ENCODE results near the gene NKD2.

NKD2 gene

DNA sequence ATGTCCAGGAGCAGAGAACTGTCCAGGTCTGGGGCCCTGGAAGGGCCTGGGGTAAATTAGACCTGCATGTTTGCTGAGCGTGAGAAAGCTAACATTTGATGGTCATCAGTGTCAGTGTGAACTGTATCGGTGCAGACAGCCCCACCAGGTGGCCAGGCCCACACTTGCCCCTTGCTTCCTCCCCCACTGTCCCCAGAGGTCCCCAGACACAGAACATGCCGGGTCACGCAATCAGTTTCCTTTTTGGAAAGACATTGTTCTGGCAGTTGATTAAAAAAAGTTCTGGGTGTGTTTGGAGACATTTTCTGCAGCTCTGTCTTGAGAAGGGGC lies 1.5 kb downstream of the NKD2 start:
- DNase-seq (ENCODE audit: low read depth) = peak; percentile 75
- TF ChIP-seq, protein P1, sequence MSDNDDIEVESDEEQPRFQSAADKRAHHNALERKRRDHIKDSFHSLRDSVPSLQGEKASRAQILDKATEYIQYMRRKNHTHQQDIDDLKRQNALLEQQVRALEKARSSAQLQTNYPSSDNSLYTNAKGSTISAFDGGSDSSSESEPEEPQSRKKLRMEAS (IDR thresholded peaks at IDR 0.05; ENCODE audit: low read depth, low read length) = peak; percentile 70
- TF ChIP-seq, protein P2, sequence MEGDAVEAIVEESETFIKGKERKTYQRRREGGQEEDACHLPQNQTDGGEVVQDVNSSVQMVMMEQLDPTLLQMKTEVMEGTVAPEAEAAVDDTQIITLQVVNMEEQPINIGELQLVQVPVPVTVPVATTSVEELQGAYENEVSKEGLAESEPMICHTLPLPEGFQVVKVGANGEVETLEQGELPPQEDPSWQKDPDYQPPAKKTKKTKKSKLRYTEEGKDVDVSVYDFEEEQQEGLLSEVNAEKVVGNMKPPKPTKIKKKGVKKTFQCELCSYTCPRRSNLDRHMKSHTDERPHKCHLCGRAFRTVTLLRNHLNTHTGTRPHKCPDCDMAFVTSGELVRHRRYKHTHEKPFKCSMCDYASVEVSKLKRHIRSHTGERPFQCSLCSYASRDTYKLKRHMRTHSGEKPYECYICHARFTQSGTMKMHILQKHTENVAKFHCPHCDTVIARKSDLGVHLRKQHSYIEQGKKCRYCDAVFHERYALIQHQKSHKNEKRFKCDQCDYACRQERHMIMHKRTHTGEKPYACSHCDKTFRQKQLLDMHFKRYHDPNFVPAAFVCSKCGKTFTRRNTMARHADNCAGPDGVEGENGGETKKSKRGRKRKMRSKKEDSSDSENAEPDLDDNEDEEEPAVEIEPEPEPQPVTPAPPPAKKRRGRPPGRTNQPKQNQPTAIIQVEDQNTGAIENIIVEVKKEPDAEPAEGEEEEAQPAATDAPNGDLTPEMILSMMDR (IDR thresholded peaks at IDR 0.05; ENCODE audit: low read depth, low read length) = peak; percentile 44
- TF ChIP-seq MYC (IDR thresholded peaks at IDR 0.05; ENCODE audit: low read depth, low read length) = peak; percentile 77; the same call in 1 of the 2 replicates
- no peak for TF ChIP-seq POLR2A (IDR thresholded peaks at IDR 0.05; ENCODE audit: extremely low read depth, insufficient read length)
- peak overlapping the region; percentile 55 for H3K4me3 ChIP-seq (ENCODE audit: low read depth, low read length)

DNA sequence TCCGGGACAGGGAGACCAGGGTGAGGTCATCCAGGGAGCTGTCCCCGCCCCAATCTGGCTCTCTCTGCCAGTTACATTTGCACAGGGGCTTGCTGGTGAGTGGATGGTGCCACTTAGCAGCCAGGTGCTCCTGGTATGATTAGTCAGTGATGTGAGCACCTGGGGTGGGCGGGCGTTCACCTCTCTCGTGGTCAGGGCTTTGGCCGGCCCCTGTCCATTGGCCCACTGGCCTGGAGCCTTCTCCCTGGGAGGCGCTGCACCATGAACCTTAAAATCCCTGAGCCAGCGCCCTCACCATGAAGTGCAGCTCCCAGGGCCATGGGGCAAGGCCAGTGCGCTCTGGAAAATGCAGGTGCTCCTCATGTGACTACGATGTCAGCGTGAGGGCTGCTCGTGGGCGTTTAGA lies 2.0 kb downstream of the NKD2 start:
- peak overlapping the region; percentile 55 for H3K4me3 ChIP-seq (ENCODE audit: low read depth, low read length)
- TF ChIP-seq, protein P1 (IDR thresholded peaks at IDR 0.05; ENCODE audit: low read depth, low read length) = no peak
- TF ChIP-seq POLR2A (IDR thresholded peaks at IDR 0.05; ENCODE audit: extremely low read depth, insufficient read length) (no peak), MYC (IDR thresholded peaks at IDR 0.05; ENCODE audit: low read depth, low read length) (no peak)
- TF ChIP-seq, protein P2 (IDR thresholded peaks at IDR 0.05; ENCODE audit: low read depth, low read length) = no peak
- no peak for DNase-seq (ENCODE audit: low read depth)

DNA sequence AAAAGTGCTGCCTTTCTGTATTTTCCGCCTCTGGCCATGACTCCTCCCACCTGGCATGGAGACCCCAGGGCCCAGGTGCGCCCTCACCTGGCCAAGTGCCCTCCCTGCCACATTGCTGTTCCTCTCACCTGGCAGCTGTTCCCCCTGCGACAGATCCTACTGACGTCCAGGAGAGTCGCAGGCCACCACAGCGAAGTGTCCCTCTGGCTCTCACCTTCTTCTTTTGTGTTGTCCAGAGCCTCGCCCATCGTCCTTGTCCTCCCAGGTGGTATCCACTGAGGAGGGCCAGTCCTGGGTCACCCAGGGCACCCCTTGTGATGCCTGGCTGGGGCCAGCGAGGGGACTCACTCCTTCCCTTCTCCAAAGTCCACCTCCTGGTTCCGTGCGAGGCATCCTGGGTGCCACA lies 2.6 kb downstream of the NKD2 start:
- peak; percentile 54 for DNase-seq (ENCODE audit: low read depth)
- H3K4me3 ChIP-seq (ENCODE audit: low read depth, low read length) = no peak overlapping the region
- no peak for TF ChIP-seq POLR2A (IDR thresholded peaks at IDR 0.05; ENCODE audit: extremely low read depth, insufficient read length)
- TF ChIP-seq MYC (IDR thresholded peaks at IDR 0.05; ENCODE audit: low read depth, low read length) = no peak
- TF ChIP-seq, protein P2 (IDR thresholded peaks at IDR 0.05; ENCODE audit: low read depth, low read length) = peak; percentile 38
- TF ChIP-seq, protein P1 (IDR thresholded peaks at IDR 0.05; ENCODE audit: low read depth, low read length) = peak; percentile 30

DNA sequence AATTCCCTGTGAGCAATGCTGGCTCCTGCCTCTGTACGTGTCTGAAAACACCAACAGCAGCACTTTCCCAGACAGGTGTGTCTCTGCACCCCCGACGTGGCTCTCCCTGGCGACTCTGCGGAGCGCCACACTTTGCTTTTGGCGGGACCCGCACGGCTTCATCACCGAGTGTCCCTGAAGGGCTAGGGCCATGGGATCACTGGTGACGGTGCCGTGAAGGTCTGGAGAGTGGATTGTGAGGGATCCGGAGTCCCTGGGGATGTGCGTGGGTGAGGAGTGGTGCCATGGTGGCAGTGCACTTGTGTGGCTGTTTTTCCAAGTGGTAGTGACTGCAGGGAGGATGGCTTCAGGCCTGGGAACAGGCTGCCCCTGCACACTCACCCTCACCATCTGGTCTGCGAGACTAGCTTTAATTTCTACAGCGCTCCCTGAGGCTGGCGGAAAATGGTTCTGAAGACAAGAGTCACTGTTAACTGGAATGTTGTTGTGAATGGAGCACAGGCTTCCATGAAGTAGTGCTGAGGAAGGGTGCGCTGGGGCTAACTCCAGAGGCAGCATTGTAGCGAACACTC lies 3.2 kb downstream of the NKD2 start:
- no peak overlapping the region for H3K4me3 ChIP-seq (ENCODE audit: low read depth, low read length)
- DNase-seq (ENCODE audit: low read depth) = no peak
- no peak for TF ChIP-seq POLR2A (IDR thresholded peaks at IDR 0.05; ENCODE audit: extremely low read depth, insufficient read length)
- TF ChIP-seq MYC (IDR thresholded peaks at IDR 0.05; ENCODE audit: low read depth, low read length) = no peak
- TF ChIP-seq, protein P1 (IDR thresholded peaks at IDR 0.05; ENCODE audit: low read depth, low read length) = no peak
- TF ChIP-seq, protein P2 (IDR thresholded peaks at IDR 0.05; ENCODE audit: low read depth, low read length) = no peak

DNA sequence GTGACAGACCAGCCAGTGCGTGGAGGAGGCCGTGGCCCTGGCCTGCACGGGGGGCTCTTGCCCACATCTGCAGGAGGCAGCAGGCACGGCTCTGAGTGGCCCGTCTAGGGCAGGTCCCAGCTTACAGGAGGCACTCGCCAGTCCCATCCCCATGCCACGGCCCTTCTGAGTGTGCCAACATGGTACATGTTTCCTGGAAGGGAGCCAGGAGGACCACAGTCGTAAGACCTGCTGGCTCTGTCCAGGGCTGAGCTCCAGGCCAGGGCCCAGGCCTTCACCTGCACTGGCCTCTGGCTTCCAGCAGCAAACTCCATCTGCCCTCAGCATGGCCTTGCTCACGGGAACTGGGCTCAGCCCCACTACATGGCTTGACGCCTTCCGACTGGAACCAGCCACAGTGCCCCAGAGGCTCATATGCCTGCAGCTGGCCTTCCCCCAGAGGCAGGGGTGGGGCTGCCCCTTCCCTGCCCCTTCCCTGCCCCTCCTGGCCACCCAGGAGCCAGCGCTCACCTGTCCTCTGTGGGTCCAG lies 3.8 kb downstream of the NKD2 start:
- TF ChIP-seq, protein P2 (IDR thresholded peaks at IDR 0.05; ENCODE audit: low read depth, low read length) = no peak
- TF ChIP-seq, protein P1 (IDR thresholded peaks at IDR 0.05; ENCODE audit: low read depth, low read length) = no peak
- no peak for TF ChIP-seq MYC (IDR thresholded peaks at IDR 0.05; ENCODE audit: low read depth, low read length)
- no peak for TF ChIP-seq POLR2A (IDR thresholded peaks at IDR 0.05; ENCODE audit: extremely low read depth, insufficient read length)
- DNase-seq (ENCODE audit: low read depth) = no peak
- no peak overlapping the region for H3K4me3 ChIP-seq (ENCODE audit: low read depth, low read length)

Measured in NB4 (cell line).